MM.1S (cell line): ENCODE results near the gene PAX1.

ENCODE experiments used
- EZH2 ChIP-seq: fragments of 300-600 bp; sonication (generic); optimal IDR thresholded peaks from 2 replicates; pipeline ENCODE3; 2017; ENCODE audit warnings: low read depth, mild to moderate bottlenecking, antibody characterized with exemption, low read length, mixed read lengths
- TF ChIP-seq, protein P1 (sequence below): fragments of 300-600 bp; sonication (generic); IDR thresholded peaks from 2 replicates; pipeline ENCODE4 v1.5.1; 2016; ENCODE audit warnings: antibody characterized with exemption, low read length, mixed read lengths

DNA sequence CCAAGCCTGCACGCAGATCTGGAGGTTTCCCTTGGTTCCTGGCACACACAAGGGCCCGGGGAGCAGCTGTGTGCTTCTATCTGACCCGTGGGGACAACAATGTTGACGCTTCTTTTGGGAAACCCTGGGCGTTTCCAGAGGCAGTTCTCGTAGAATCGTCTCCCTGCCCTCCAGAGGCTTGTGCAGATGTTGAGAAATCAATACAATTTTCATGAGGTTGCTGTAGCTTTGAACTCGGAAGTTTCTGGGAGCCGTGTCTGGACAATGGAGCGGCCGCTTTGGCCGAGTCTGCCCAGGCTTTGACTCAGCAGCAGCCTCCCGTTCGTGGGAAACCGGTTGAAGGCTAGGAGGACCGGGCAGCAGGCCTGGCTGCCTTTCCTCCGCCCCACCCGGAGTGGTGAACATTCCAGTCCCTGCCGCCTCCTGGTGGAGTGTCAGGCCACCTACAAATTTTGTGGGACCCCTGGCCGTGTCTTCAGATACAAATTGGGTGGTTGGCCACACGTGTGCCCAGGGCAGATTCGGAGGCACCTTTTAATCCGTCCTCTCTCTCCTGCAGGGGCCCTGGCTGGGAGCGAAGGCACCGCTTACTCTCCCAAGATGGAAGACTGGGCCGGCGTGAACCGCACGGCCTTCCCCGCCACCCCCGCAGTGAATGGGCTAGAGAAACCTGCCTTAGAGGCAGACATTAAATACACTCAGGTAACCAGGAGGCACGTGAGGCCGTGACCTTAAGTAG is 2.7 kb downstream of the PAX1 start:
- no peak for TF ChIP-seq EZH2
- TF ChIP-seq, protein P1, sequence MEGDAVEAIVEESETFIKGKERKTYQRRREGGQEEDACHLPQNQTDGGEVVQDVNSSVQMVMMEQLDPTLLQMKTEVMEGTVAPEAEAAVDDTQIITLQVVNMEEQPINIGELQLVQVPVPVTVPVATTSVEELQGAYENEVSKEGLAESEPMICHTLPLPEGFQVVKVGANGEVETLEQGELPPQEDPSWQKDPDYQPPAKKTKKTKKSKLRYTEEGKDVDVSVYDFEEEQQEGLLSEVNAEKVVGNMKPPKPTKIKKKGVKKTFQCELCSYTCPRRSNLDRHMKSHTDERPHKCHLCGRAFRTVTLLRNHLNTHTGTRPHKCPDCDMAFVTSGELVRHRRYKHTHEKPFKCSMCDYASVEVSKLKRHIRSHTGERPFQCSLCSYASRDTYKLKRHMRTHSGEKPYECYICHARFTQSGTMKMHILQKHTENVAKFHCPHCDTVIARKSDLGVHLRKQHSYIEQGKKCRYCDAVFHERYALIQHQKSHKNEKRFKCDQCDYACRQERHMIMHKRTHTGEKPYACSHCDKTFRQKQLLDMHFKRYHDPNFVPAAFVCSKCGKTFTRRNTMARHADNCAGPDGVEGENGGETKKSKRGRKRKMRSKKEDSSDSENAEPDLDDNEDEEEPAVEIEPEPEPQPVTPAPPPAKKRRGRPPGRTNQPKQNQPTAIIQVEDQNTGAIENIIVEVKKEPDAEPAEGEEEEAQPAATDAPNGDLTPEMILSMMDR = no peak
